Caki2 (cell line): ENCODE measurements around the gene DPT. TPM values are rescaled to one million over a fixed set of nuclear protein-coding genes. Genes with fewer than 3 reads are reported as not detected.

Experiments used
- total RNA-seq: library from RNA; depleted of rRNA; stranded (reverse); fragments of >200 nt; shearing (Covaris generic); gene quantifications from 2 replicates; pipeline ENCODE4 v1.2.3, GENCODE V29; 2014; ENCODE audit warnings: low replicate concordance; rRNA removed

Gene DPT
- total RNA-seq, 1 experiment from 2014 or later = not detected

Other genes starting within 250 kb of the DPT start
- not detected in 2 replicates for gene XCL2, start 185.2 kb downstream of the DPT start, total RNA-seq
- gene XCL1, start 152.6 kb downstream of the DPT start, total RNA-seq = not detected in 2 replicates